VCaP (cell line): Measurements from ENCODE around the gene SHROOM3.

ENCODE experiments used
- H3K27ac ChIP-seq: fragments of 450-650 bp; 2 replicates; pipeline ENCODE4 v1.5.1; 2017
- CTCF ChIP-seq: fragments of 450-650 bp; conservative IDR thresholded peaks from 2 replicates; pipeline ENCODE4 v1.5.1; 2017; ENCODE audit warnings: mild to moderate bottlenecking, moderate library complexity

Gene SHROOM3

GRCh38 chr4:76758996-76759395 is 324.0 kb downstream of the SHROOM3 start:
- TF ChIP-seq CTCF: no peak

GRCh38 chr4:76760193-76760592 is 325.2 kb downstream of the SHROOM3 start:
- no peak overlapping the region for H3K27ac ChIP-seq
- no peak for TF ChIP-seq CTCF

More at GRCh38 chr4:76758996-76759395, 324.0 kb downstream of the SHROOM3 start:
- peak overlapping the region; percentile 18; the same call in 1 of the 2 replicates for H3K27ac ChIP-seq

- no peak overlapping the region for H3K27ac ChIP-seq
- TF ChIP-seq CTCF: no peak
These were observed 327.4 kb downstream of the SHROOM3 start for GRCh38 chr4:76762137-76763130.

- TF ChIP-seq CTCF: no peak
- H3K27ac ChIP-seq: no peak overlapping the region
These were observed 329.2 kb downstream of the SHROOM3 start for GRCh38 chr4:76764251-76764650.

GRCh38 chr4:76765473-76766183 is 330.6 kb downstream of the SHROOM3 start:
- TF ChIP-seq CTCF: no peak
- no peak overlapping the region for H3K27ac ChIP-seq

GRCh38 chr4:76767983-76768382 is 333.0 kb downstream of the SHROOM3 start:
- H3K27ac ChIP-seq: peak overlapping the region; percentile 51
- no peak for TF ChIP-seq CTCF

GRCh38 chr4:76772498-76773106 is 337.6 kb downstream of the SHROOM3 start:
- no peak overlapping the region for H3K27ac ChIP-seq

More at GRCh38 chr4:76772498-76773106, 337.6 kb downstream of the SHROOM3 start:
- no peak for TF ChIP-seq CTCF
